GM10266 (cell line): ENCODE measurements around the gene MBNL1.

Source experiments
- DNase-seq: peaks from one replicate; pipeline ENCODE4 v3.0.0; 2012; ENCODE audit errors: extremely low spot score
- TF ChIP-seq, protein P1 (sequence below): IDR thresholded peaks from 2 replicates; pipeline ENCODE4 v1.5.1; 2012; ENCODE audit warnings: mild to moderate bottlenecking, low read depth; ENCODE audit not compliant: control insufficient read depth, insufficient read depth; ENCODE audit errors: missing control alignments

The MBNL1 gene

GRCh38 chr3:152302521-152303021, 33.8 kb downstream of the MBNL1 start:
- peak; percentile 19 for DNase-seq
- TF ChIP-seq, protein P1, sequence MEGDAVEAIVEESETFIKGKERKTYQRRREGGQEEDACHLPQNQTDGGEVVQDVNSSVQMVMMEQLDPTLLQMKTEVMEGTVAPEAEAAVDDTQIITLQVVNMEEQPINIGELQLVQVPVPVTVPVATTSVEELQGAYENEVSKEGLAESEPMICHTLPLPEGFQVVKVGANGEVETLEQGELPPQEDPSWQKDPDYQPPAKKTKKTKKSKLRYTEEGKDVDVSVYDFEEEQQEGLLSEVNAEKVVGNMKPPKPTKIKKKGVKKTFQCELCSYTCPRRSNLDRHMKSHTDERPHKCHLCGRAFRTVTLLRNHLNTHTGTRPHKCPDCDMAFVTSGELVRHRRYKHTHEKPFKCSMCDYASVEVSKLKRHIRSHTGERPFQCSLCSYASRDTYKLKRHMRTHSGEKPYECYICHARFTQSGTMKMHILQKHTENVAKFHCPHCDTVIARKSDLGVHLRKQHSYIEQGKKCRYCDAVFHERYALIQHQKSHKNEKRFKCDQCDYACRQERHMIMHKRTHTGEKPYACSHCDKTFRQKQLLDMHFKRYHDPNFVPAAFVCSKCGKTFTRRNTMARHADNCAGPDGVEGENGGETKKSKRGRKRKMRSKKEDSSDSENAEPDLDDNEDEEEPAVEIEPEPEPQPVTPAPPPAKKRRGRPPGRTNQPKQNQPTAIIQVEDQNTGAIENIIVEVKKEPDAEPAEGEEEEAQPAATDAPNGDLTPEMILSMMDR = no peak

- no peak for DNase-seq
- TF ChIP-seq, protein P1 = no peak
Observed at GRCh38 chr3:152304160-152304559, 35.4 kb downstream of the MBNL1 start.

DNA sequence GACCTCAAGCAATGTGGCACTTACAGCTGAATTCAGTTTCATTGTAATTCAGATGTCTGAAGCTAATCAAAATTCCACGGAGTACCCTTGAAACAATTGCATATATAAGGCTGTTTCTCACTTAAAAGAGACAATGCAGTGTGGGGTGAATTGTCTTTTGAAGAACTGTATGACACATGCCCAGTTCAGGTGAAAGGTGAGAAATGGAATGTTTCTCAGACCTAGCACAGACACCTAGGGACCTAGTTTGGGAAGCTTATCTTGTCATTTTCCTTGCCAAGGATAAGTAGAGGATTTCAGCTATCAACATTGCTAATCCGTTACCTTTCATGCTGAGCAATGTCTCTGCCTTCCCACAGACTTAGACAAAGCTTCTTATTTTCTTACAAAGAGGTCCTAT, 36.3 kb downstream of the MBNL1 start:
- no peak for DNase-seq
- TF ChIP-seq, protein P1 = no peak

DNA sequence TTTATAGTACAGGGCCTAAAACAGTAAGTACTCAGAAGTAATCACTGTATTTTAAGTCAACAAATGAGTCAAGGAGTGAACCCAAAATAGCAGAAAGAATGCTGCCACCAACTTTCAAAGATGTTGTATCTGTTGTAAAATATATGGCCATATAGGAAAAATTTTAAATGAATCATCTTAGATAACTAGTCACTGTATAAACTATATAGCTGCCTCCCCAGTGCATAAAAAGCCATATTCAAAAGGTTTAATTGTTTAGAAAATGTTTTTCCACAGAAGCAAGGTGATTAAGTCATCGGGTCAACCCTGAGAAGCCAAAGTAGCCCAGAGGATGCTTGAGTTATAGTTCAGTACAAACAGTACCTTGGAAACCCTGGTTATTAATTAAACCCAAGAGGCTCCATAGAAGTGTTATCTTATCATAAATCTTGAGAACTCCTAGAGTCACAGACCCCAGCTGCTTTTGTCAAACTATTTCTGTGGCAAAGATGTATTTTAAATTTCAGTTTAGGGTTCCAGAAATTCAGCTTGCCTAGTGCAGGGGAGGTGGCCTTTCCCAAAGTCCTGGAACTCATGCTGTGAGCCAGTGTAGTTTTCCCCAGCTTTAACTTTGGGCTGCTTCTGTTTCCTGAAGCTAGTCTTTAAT, 39.2 kb downstream of the MBNL1 start:
- DNase-seq = no peak
- TF ChIP-seq, protein P1 = no peak

- DNase-seq = no peak
- TF ChIP-seq, protein P1 = no peak
Observed at GRCh38 chr3:152308475-152308844, 39.7 kb downstream of the MBNL1 start.

- TF ChIP-seq, protein P1 = no peak
- DNase-seq = no peak
Observed at GRCh38 chr3:152309031-152309430, 40.3 kb downstream of the MBNL1 start.

DNA sequence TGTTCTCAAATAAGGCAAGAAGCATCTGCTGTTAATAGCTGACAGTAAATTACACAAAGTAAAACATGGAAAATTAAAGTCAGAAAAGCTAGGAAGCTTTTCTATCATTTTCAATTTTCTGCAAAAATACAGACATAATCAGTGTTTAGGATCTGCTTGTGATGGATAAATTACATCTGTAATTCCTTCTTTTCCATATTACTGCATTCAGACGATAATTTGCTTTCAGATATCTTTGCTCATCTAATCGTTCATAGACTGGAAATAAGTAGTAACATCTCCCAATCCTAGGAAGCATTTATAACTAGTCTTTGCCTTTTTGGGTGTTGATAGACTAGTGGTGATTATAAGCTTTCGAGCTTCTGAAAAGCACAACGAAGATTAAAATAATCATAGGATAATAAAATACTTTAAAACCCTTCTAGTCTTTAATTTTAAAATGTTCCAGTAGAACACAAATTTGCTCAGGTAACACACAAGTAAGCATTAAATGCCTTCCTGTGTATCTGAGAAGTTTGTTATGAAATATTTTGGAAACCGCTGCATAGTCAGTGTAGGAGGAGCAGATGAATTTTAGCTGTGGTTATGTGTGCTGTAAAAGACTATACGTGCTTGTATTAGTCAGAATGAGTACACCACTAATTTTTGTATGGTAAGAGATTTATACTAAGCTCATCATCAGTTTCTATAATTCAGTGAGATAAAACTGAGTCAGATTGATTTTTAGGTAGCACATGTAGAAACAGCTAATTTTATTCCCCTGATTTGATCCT, 41.0 kb downstream of the MBNL1 start:
- DNase-seq = no peak
- TF ChIP-seq, protein P1 = no peak
